GM19025 (cell line): Measurements from ENCODE around the gene SLC12A5.
A peak's percentile ranks its signal among the peaks of the same experiment; 100 is the strongest.

Experiments
- ATAC-seq: cut with Tn5 transposase; IDR thresholded peaks from one replicate; pipeline ENCODE4 v1.9.1; 2021; ENCODE audit warnings: mild to moderate bottlenecking, low read depth, moderate library complexity; ENCODE audit not compliant: unreplicated experiment

Gene SLC12A5

DNA sequence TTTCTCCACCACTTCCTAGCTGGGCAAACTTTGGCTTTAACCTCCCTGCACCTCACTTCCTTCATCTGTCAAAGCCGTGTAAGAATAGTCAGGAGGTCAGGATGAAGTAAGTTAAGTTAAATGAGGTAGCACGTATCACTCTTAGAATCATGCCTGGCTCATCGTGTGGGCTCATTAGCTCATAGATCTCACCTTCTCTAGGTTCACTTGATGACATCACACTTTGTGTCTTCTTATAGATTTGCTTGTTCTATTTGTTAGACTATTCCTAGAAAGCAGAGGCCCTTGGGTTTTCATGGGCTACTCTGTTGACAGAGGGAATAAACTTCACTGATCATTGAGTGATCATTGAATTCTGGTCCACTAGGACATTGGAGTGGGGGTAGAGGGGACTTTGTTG, 72.9 kb downstream of the SLC12A5 start:
- ATAC-seq = no peak

DNA sequence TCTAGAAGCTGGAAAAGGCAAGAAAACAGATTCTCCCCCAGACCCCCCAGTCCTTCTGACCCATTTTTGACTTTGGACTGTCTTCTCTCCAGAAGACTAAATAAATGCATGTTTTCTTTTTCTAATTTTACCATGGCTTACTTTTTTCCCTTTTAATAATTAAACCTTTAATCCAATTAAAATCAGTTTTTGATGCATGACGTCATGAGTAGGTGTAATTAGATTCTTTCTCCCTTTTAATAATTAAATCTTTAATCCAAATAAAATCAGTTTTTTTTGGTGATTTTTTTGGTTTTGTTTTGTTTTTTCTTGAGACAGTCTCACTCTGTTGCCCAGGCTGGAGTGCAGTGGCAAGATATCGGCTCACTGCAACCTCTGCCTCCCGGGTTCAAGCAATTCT, 73.9 kb downstream of the SLC12A5 start:
- ATAC-seq = no peak

DNA sequence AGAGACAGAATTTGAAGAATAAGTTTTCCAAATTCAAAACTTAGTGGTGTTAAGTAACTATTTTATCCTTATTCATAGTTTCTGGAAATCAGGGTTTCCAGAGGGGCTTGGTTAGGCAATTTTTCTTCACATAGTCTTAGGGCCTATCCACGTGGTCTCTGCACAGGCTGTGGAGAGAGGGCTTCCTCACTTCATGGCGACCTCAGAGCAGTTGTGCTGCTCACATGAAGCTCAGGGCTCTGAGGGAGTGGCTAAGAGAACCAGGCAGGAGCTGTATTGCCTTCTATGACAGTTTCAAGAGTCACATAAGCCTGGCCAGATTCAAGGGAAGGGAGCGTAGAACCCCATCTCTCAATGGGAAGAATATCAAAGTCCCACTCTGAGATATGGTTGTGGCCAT, 75.2 kb downstream of the SLC12A5 start:
- no peak for ATAC-seq

DNA sequence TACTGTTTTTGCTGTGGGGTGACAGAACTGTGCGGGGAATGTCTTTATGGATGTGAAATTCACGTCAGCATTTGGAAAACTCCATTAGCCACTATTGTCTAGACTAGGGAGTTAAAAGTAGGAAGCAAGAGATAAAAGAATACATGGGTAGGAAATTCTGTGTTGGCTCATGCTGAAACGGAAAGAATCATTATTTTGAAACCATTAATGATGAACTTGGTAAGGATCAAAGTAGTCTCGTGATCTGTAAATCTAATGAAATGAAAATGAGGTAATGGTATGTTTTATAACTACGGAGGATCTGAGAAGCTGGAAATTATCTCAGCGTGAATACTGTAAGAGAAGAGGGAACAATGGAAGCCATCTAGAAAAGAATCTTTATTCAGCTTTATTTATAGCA, 78.0 kb downstream of the SLC12A5 start:
- no peak for ATAC-seq

DNA sequence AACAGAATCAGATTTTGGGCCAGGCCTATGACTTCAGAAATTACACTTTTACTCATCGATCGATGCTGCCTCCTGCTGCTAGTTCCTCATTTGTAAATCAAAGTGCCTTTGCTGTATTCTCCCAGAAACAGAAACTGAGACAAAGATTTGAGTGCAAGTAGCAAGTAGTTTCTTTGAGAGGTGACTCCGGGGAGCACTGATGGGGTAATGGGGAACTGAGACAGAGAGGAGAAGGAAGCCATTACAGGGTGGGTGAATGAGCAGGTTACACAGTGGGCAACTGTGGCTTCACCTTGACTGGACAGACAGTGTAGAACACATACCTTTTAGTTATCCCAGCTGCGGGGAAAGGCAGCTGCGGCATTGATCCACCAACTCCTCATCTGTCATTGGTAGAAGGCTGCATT, 79.4 kb downstream of the SLC12A5 start:
- ATAC-seq = peak; percentile 81

DNA sequence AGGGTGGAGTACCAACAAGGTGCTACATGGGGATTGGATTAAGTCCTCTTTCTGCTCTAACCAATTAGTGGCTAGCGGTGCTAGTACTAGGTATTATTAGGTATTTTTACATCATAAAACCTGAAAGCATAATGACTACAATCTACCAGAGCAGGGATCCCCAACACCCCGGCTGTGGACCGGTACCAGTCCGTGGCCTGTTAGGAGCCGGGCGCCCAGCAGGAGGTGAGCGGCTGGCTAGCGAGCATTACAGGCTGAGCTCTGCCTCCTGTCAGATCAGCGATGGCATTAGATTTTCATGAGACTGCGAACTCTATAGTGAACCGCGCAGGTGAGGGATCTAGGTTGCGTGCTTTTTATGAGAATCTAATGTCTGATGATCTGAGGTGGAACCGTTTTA, 80.0 kb downstream of the SLC12A5 start:
- ATAC-seq = no peak
